ENCODE measurements around the gene SMG5. TPM values are rescaled to one million over a fixed set of nuclear protein-coding genes. Genes with fewer than 3 reads are reported as not detected.

The SMG5 gene
- total and polyA plus RNA-seq, 2 donors (not counting 1 experiment from before 2014, with no cell fraction given) = 18.6 to 65.9 TPM

- Histone ChIP-seq H3K9me3 (ENCODE audit: control insufficient read depth, insufficient read depth, low read depth, low read length) (no peaks in the 10 kb centered on the region), H3K36me3 (ENCODE audit: control insufficient read depth, insufficient read depth, low read length) (peaks cover 36% of the 10 kb centered on the region), H3K4me2 (ENCODE audit: extremely low read depth, insufficient read depth, low read length) (no peak overlapping the region), H3K79me2 (ENCODE audit: control insufficient read depth, insufficient read depth, low read length) (no peaks in the 10 kb centered on the region), H3K27me3 (ENCODE audit: control insufficient read depth, insufficient read depth, low read length) (no peaks in the 10 kb centered on the region), H4K20me1 (ENCODE audit: control insufficient read depth, extremely low read depth, insufficient read depth, low read length) (peaks cover 2% of the 10 kb centered on the region), H3K9ac (ENCODE audit: insufficient read depth, low read length) (no peak overlapping the region), H3K4me1 (ENCODE audit: control insufficient read depth, extremely low read depth, insufficient read depth, low read length) (peaks cover 4% of the 10 kb centered on the region), H2AFZ (ENCODE audit: low read length) (no peak overlapping the region), H3K27ac (ENCODE audit: insufficient read depth, low read length) (no peak overlapping the region), H3K4me3 (replicated peaks in 1 of 4; ENCODE audit: control extremely low read depth in 1 of 4, insufficient read depth in 1 of 4, low read depth in 3 of 4, low read length in 4 of 4) (no peak overlapping the region)
- TF ChIP-seq CTCF (conservative IDR thresholded peaks at IDR 0.05 in 1 of 2, IDR thresholded peaks at IDR 0.05 in 1 of 2; ENCODE audit: low read depth in 1 of 2, low read length in 2 of 2) (no peak), EZH2 (IDR thresholded peaks at IDR 0.05; ENCODE audit: low read length, missing control alignments) (no peak)
- DNase-seq (ENCODE audit: low read depth in 2 of 2) = no peak
Observed at GRCh38 chr1:156257711-156258110, 24.9 kb downstream of the SMG5 start.

- TF ChIP-seq CTCF (conservative IDR thresholded peaks at IDR 0.05 in 1 of 2, IDR thresholded peaks at IDR 0.05 in 1 of 2; ENCODE audit: low read depth in 1 of 2, low read length in 2 of 2) (no peak), EZH2 (IDR thresholded peaks at IDR 0.05; ENCODE audit: low read length, missing control alignments) (no peak)
- H3K4me1 ChIP-seq (ENCODE audit: control insufficient read depth, extremely low read depth, insufficient read depth, low read length) = no peaks in the 10 kb centered on the region
Observed at GRCh38 chr1:156253634-156254033, 29.0 kb downstream of the SMG5 start.

GRCh38 chr1:156251527-156251926, 31.1 kb downstream of the SMG5 start:
- H3K4me2 ChIP-seq (ENCODE audit: extremely low read depth, insufficient read depth, low read length) = no peak overlapping the region
- H3K27me3 ChIP-seq (ENCODE audit: control insufficient read depth, insufficient read depth, low read length) = no peaks in the 10 kb centered on the region
- TF ChIP-seq CTCF (conservative IDR thresholded peaks at IDR 0.05 in 1 of 2, IDR thresholded peaks at IDR 0.05 in 1 of 2; ENCODE audit: low read depth in 1 of 2, low read length in 2 of 2) (no peak), EZH2 (IDR thresholded peaks at IDR 0.05; ENCODE audit: low read length, missing control alignments) (no peak)
- DNase-seq (ENCODE audit: low read depth in 2 of 2) = no peak
- H4K20me1 ChIP-seq (ENCODE audit: control insufficient read depth, extremely low read depth, insufficient read depth, low read length) = no peaks in the 10 kb centered on the region
- H3K4me3 ChIP-seq (replicated peaks in 1 of 4; ENCODE audit: control extremely low read depth in 1 of 4, insufficient read depth in 1 of 4, low read depth in 3 of 4, low read length in 4 of 4) = no peak overlapping the region
- H3K9me3 ChIP-seq (ENCODE audit: control insufficient read depth, insufficient read depth, low read depth, low read length) = no peaks in the 10 kb centered on the region
- H3K27ac ChIP-seq (ENCODE audit: insufficient read depth, low read length) = no peak overlapping the region
- no peaks in the 10 kb centered on the region for H3K4me1 ChIP-seq (ENCODE audit: control insufficient read depth, extremely low read depth, insufficient read depth, low read length)
- no peaks in the 10 kb centered on the region for H3K79me2 ChIP-seq (ENCODE audit: control insufficient read depth, insufficient read depth, low read length)
- no peak overlapping the region for H2AFZ ChIP-seq (ENCODE audit: low read length)
- no peak overlapping the region for H3K9ac ChIP-seq (ENCODE audit: insufficient read depth, low read length)
- peaks cover 15% of the 10 kb centered on the region for H3K36me3 ChIP-seq (ENCODE audit: control insufficient read depth, insufficient read depth, low read length)

More at GRCh38 chr1:156253634-156254033, 29.0 kb downstream of the SMG5 start:
- H2AFZ ChIP-seq (ENCODE audit: low read length) = no peak overlapping the region
- DNase-seq (ENCODE audit: low read depth in 2 of 2) = no peak
- no peak overlapping the region for H3K4me2 ChIP-seq (ENCODE audit: extremely low read depth, insufficient read depth, low read length)
- H3K9me3 ChIP-seq (ENCODE audit: control insufficient read depth, insufficient read depth, low read depth, low read length) = no peaks in the 10 kb centered on the region
- H3K4me3 ChIP-seq (replicated peaks in 1 of 4; ENCODE audit: control extremely low read depth in 1 of 4, insufficient read depth in 1 of 4, low read depth in 3 of 4, low read length in 4 of 4) = no peak overlapping the region
- H3K9ac ChIP-seq (ENCODE audit: insufficient read depth, low read length) = no peak overlapping the region
- no peaks in the 10 kb centered on the region for H3K27me3 ChIP-seq (ENCODE audit: control insufficient read depth, insufficient read depth, low read length)
- peaks cover 24% of the 10 kb centered on the region for H3K36me3 ChIP-seq (ENCODE audit: control insufficient read depth, insufficient read depth, low read length)
- no peak overlapping the region for H3K27ac ChIP-seq (ENCODE audit: insufficient read depth, low read length)
- H4K20me1 ChIP-seq (ENCODE audit: control insufficient read depth, extremely low read depth, insufficient read depth, low read length) = no peaks in the 10 kb centered on the region
- H3K79me2 ChIP-seq (ENCODE audit: control insufficient read depth, insufficient read depth, low read length) = no peaks in the 10 kb centered on the region
